ENCODE measurements around the gene SLC39A9. TPM values are rescaled to one million over a fixed set of nuclear protein-coding genes. Genes with fewer than 3 reads are reported as not detected.

The SLC39A9 gene
- total and polyA plus RNA-seq, 2 experiments from 2014 or later, result 33.4 to 109 TPM

GRCh38 chr14:69479696-69480095 is 81.2 kb downstream of the SLC39A9 start:
- no peak overlapping the region for H3K4me3 ChIP-seq
- no peaks in the 10 kb centered on the region for H4K20me1 ChIP-seq (ENCODE audit: insufficient read depth, poor library complexity, severe bottlenecking)
- TF ChIP-seq EZH2phosphoT487 (IDR thresholded peaks at IDR 0.05; ENCODE audit: low read depth, severe bottlenecking, unreplicated experiment), result no peak
- no peak for TF ChIP-seq CTCF (IDR thresholded peaks at IDR 0.05; ENCODE audit: poor library complexity)
- TF ChIP-seq EZH2 (IDR thresholded peaks at IDR 0.05; ENCODE audit: borderline replicate concordance), result no peak

GRCh38 chr14:69480136-69480535 is 81.6 kb downstream of the SLC39A9 start:
- 89% methylated on average over 5 of the region's 5 CpGs for WGBS (ENCODE audit: low lambda C conversion rate, missing lambda C conversion rate)
- DNase-seq (ENCODE audit: low spot score), result no peak
- Histone ChIP-seq H3K79me2 (no peaks in the 10 kb centered on the region), H3K4me1 (ENCODE audit: insufficient read depth) (peaks cover 16% of the 10 kb centered on the region), H2AFZ (no peak overlapping the region), H3K27me3 (peaks cover 36% of the 10 kb centered on the region), H3K27ac (no peak overlapping the region), H3K4me3 (no peak overlapping the region), H3K36me3 (replicated peaks; ENCODE audit: insufficient read depth, low read depth) (no peaks in the 10 kb centered on the region), H3K9me3 (ENCODE audit: low read depth) (no peaks in the 10 kb centered on the region), H3K4me2 (no peak overlapping the region), H4K20me1 (ENCODE audit: insufficient read depth, poor library complexity, severe bottlenecking) (no peaks in the 10 kb centered on the region), H3K9me2 (replicated peaks; ENCODE audit: insufficient read depth) (no peaks in the 10 kb centered on the region)
- TF ChIP-seq EZH2phosphoT487 (IDR thresholded peaks at IDR 0.05; ENCODE audit: low read depth, severe bottlenecking, unreplicated experiment) (no peak), EZH2 (IDR thresholded peaks at IDR 0.05; ENCODE audit: borderline replicate concordance) (no peak), CTCF (IDR thresholded peaks at IDR 0.05; ENCODE audit: poor library complexity) (no peak)

More at GRCh38 chr14:69479696-69480095, 81.2 kb downstream of the SLC39A9 start:
- no peak overlapping the region for H3K4me2 ChIP-seq
- 97% methylated on average over 5 of the region's 5 CpGs for WGBS (ENCODE audit: low lambda C conversion rate, missing lambda C conversion rate)
- H2AFZ ChIP-seq, result no peak overlapping the region
- no peak for DNase-seq (ENCODE audit: low spot score)
- no peaks in the 10 kb centered on the region for H3K9me2 ChIP-seq (replicated peaks; ENCODE audit: insufficient read depth)
- no peaks in the 10 kb centered on the region for H3K36me3 ChIP-seq (replicated peaks; ENCODE audit: insufficient read depth, low read depth)
- H3K79me2 ChIP-seq, result no peaks in the 10 kb centered on the region
- no peaks in the 10 kb centered on the region for H3K9me3 ChIP-seq (ENCODE audit: low read depth)
- H3K27ac ChIP-seq, result no peak overlapping the region
- peaks cover 12% of the 10 kb centered on the region for H3K4me1 ChIP-seq (ENCODE audit: insufficient read depth)
- H3K27me3 ChIP-seq, result peaks cover 31% of the 10 kb centered on the region

- Histone ChIP-seq H3K9me3 (ENCODE audit: low read depth) (no peaks in the 10 kb centered on the region), H3K79me2 (no peaks in the 10 kb centered on the region), H3K27me3 (peaks cover 53% of the 10 kb centered on the region), H3K27ac (no peak overlapping the region), H3K4me3 (no peak overlapping the region), H3K36me3 (replicated peaks; ENCODE audit: insufficient read depth, low read depth) (no peaks in the 10 kb centered on the region), H3K4me2 (no peak overlapping the region), H2AFZ (no peak overlapping the region), H3K9me2 (replicated peaks; ENCODE audit: insufficient read depth) (no peaks in the 10 kb centered on the region), H4K20me1 (ENCODE audit: insufficient read depth, poor library complexity, severe bottlenecking) (no peaks in the 10 kb centered on the region), H3K4me1 (ENCODE audit: insufficient read depth) (peaks cover 16% of the 10 kb centered on the region)
- DNase-seq (ENCODE audit: low spot score), result no peak
- TF ChIP-seq EZH2 (IDR thresholded peaks at IDR 0.05; ENCODE audit: borderline replicate concordance) (no peak), EZH2phosphoT487 (IDR thresholded peaks at IDR 0.05; ENCODE audit: low read depth, severe bottlenecking, unreplicated experiment) (no peak), CTCF (IDR thresholded peaks at IDR 0.05; ENCODE audit: poor library complexity) (no peak)
- WGBS (ENCODE audit: low lambda C conversion rate, missing lambda C conversion rate), result 77% methylated on average over 5 of the region's 5 CpGs
Measured at GRCh38 chr14:69481815-69482568, 83.5 kb downstream of the SLC39A9 start.

Data from hepatocyte (in vitro differentiated cells).